HEK293 (cell line): ENCODE results near the gene SPINT2.

ENCODE experiments used
- GLIS1 ChIP-seq: fragments of 450-650 bp; formaldehyde crosslinking; IDR thresholded peaks from 2 replicates; pipeline ENCODE4 v1.5.1; 2016; ENCODE audit warnings: missing biosample characterization, missing genetic modification characterization
- KLF16 ChIP-seq: fragments of 450-650 bp; formaldehyde crosslinking; IDR thresholded peaks from 2 replicates; pipeline ENCODE4 v1.5.1; 2017; ENCODE audit warnings: missing biosample characterization, missing genetic modification characterization
- MZF1 ChIP-seq: fragments of 450-650 bp; formaldehyde crosslinking; IDR thresholded peaks from 2 replicates; pipeline ENCODE4 v1.5.1; 2017; ENCODE audit warnings: missing biosample characterization, missing genetic modification characterization, borderline replicate concordance
- OVOL3 ChIP-seq: fragments of 450-650 bp; formaldehyde crosslinking; IDR thresholded peaks from 2 replicates; pipeline ENCODE4 v1.5.1; 2016; ENCODE audit warnings: missing biosample characterization, missing genetic modification characterization
- SCRT1 ChIP-seq: fragments of 450-650 bp; formaldehyde crosslinking; IDR thresholded peaks from 2 replicates; pipeline ENCODE4 v1.5.1; 2016; ENCODE audit warnings: missing biosample characterization, missing genetic modification characterization, borderline replicate concordance
- SP2 ChIP-seq: fragments of 450-650 bp; formaldehyde crosslinking; IDR thresholded peaks from 2 replicates; pipeline ENCODE4 v1.5.1; 2016; ENCODE audit warnings: missing biosample characterization, missing genetic modification characterization
- TCF7L2 ChIP-seq: IDR thresholded peaks from 2 replicates; pipeline ENCODE4 v1.6.1; 2011; ENCODE audit warnings: low read depth, mild to moderate bottlenecking, inconsistent platforms, low read length, moderate library complexity, borderline replicate concordance
- ZBTB1 ChIP-seq: fragments of 450-650 bp; formaldehyde crosslinking; IDR thresholded peaks from 2 replicates; pipeline ENCODE4 v1.5.1; 2016; ENCODE audit warnings: missing biosample characterization, missing genetic modification characterization
- ZBTB17 ChIP-seq: fragments of 450-650 bp; formaldehyde crosslinking; IDR thresholded peaks from 2 replicates; pipeline ENCODE4 v1.5.1; 2016; ENCODE audit warnings: missing biosample characterization, missing genetic modification characterization
- ZFP69B ChIP-seq: fragments of 450-650 bp; formaldehyde crosslinking; IDR thresholded peaks from 2 replicates; pipeline ENCODE4 v1.5.1; 2016; ENCODE audit warnings: missing biosample characterization, missing genetic modification characterization
- ZIC2 ChIP-seq: fragments of 450-650 bp; formaldehyde crosslinking; IDR thresholded peaks from 2 replicates; pipeline ENCODE4 v1.5.1; 2016; ENCODE audit warnings: missing biosample characterization, missing genetic modification characterization
- ZNF133 ChIP-seq: fragments of 450-650 bp; formaldehyde crosslinking; IDR thresholded peaks from 2 replicates; pipeline ENCODE4 v1.5.1; 2016; ENCODE audit warnings: missing biosample characterization, missing genetic modification characterization
- ZNF23 ChIP-seq: fragments of 450-650 bp; formaldehyde crosslinking; IDR thresholded peaks from 2 replicates; pipeline ENCODE4 v1.5.1; 2016; ENCODE audit warnings: missing biosample characterization, missing genetic modification characterization, borderline replicate concordance
- ZNF302 ChIP-seq: fragments of 450-650 bp; formaldehyde crosslinking; IDR thresholded peaks from 2 replicates; pipeline ENCODE4 v1.5.1; 2016; ENCODE audit warnings: missing biosample characterization, missing genetic modification characterization, low read depth
- ZNF324 ChIP-seq: fragments of 450-650 bp; formaldehyde crosslinking; IDR thresholded peaks from 2 replicates; pipeline ENCODE4 v1.5.1; 2016; ENCODE audit warnings: missing biosample characterization, missing genetic modification characterization
- ZNF341 ChIP-seq: fragments of 450-650 bp; formaldehyde crosslinking; IDR thresholded peaks from 2 replicates; pipeline ENCODE4; 2016; ENCODE audit warnings: low read depth, missing biosample characterization, missing genetic modification characterization
- ZNF521 ChIP-seq: fragments of 450-650 bp; formaldehyde crosslinking; IDR thresholded peaks from 2 replicates; pipeline ENCODE4 v1.5.1; 2017; ENCODE audit warnings: missing biosample characterization, mild to moderate bottlenecking, missing genetic modification characterization
- ZNF548 ChIP-seq: fragments of 450-650 bp; formaldehyde crosslinking; IDR thresholded peaks from 2 replicates; pipeline ENCODE4 v1.5.1; 2016; ENCODE audit warnings: missing biosample characterization, missing genetic modification characterization
- ZNF585B ChIP-seq: fragments of 450-650 bp; formaldehyde crosslinking; IDR thresholded peaks from 2 replicates; pipeline ENCODE4 v1.5.1; 2016; ENCODE audit warnings: missing biosample characterization, missing genetic modification characterization
- ZNF76 ChIP-seq: fragments of 450-650 bp; formaldehyde crosslinking; IDR thresholded peaks from 2 replicates; pipeline ENCODE4; 2016; ENCODE audit warnings: low read depth, missing biosample characterization, missing genetic modification characterization, borderline replicate concordance
- ZNF777 ChIP-seq: fragments of 450-650 bp; formaldehyde crosslinking; IDR thresholded peaks from 2 replicates; pipeline ENCODE4 v1.5.1; 2017; ENCODE audit warnings: missing biosample characterization, missing genetic modification characterization, borderline replicate concordance
- TF ChIP-seq, protein P1 (sequence below): fragments of 450-650 bp; formaldehyde crosslinking; IDR thresholded peaks from 2 replicates; pipeline ENCODE4 v1.5.1; 2016; ENCODE audit warnings: missing biosample characterization, missing genetic modification characterization
- TF ChIP-seq, protein P2 (sequence below): fragments of 450-650 bp; formaldehyde crosslinking; IDR thresholded peaks from 2 replicates; pipeline ENCODE4 v1.5.1; 2016; ENCODE audit warnings: missing biosample characterization, missing genetic modification characterization
- TF ChIP-seq, protein P3 (sequence below): fragments of 450-650 bp; formaldehyde crosslinking; IDR thresholded peaks from 2 replicates; pipeline ENCODE4 v1.5.1; 2017; ENCODE audit warnings: missing biosample characterization, missing genetic modification characterization
- TF ChIP-seq, protein P4 (sequence below): sonication (generic); formaldehyde crosslinking; IDR thresholded peaks from 2 replicates; pipeline ENCODE4 v1.8.1; 2022; ENCODE audit warnings: mild to moderate bottlenecking, moderate library complexity, missing genetic modification reagents
- TF ChIP-seq, protein P5 (sequence below): fragments of 450-650 bp; formaldehyde crosslinking; IDR thresholded peaks from 2 replicates; pipeline ENCODE4 v1.5.1; 2016; ENCODE audit warnings: missing biosample characterization, missing genetic modification characterization, low read depth
- TF ChIP-seq, protein P6 (sequence below): fragments of 450-650 bp; formaldehyde crosslinking; IDR thresholded peaks from 2 replicates; pipeline ENCODE4 v1.5.1; 2016; ENCODE audit warnings: missing biosample characterization, missing genetic modification characterization
- TF ChIP-seq, protein P7 (sequence below): fragments of 450-650 bp; formaldehyde crosslinking; optimal IDR thresholded peaks from 2 replicates; pipeline ENCODE3; 2016; ENCODE audit warnings: missing biosample characterization, mild to moderate bottlenecking, missing genetic modification characterization

The SPINT2 gene

DNA sequence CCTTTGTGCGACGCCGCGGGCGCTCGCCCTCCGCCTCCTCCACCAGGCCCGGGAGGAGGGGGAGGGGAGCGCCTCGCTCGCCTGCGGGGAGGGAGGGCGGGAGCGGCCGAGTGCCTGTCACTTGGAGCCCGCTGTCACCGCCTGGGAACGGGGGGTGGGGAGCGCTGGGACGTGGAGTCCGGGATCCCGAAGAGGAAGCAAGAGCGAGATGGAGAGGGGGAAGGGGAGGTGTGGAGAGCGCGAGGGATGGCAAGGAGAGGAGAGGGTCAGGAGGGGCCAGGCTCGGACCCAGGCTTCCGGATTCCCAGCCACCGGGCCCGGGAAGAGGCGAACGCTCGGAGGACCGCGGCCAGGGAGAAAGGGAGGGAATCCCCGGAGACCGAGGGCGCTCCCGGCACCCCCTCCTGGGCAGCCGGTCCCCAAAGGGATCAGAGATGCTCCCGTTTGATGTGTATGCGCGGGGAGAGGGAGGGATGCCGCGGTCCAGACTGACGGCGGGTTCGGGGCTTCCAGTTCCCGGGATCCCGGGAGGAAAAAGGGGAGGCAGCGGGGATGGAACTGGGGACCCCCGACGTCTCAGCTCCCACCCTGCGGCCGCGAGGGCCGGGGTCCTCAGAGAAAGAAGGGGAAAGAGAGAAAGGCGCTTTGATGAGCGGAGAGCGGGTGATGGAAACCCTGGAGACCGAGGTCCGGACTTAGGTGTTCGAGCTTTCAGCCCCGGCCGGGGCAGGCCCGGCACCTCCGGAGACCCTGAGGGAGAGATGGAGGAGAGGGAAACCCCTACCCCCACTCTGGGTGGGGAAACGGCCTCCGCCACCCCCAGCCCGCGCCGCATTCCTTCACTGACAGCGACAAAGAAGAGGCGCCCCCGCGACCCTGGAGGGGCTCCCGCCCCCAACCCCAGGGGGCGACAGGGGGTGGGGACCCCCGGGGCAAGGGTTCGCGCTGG, 35.6 kb upstream of the SPINT2 start (continued):
- TF ChIP-seq, protein P1, sequence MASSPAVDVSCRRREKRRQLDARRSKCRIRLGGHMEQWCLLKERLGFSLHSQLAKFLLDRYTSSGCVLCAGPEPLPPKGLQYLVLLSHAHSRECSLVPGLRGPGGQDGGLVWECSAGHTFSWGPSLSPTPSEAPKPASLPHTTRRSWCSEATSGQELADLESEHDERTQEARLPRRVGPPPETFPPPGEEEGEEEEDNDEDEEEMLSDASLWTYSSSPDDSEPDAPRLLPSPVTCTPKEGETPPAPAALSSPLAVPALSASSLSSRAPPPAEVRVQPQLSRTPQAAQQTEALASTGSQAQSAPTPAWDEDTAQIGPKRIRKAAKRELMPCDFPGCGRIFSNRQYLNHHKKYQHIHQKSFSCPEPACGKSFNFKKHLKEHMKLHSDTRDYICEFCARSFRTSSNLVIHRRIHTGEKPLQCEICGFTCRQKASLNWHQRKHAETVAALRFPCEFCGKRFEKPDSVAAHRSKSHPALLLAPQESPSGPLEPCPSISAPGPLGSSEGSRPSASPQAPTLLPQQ (tag by site-specific recombination), result peak; percentile 45; the same call in 1 of the 2 replicates
- TF ChIP-seq, protein P2, sequence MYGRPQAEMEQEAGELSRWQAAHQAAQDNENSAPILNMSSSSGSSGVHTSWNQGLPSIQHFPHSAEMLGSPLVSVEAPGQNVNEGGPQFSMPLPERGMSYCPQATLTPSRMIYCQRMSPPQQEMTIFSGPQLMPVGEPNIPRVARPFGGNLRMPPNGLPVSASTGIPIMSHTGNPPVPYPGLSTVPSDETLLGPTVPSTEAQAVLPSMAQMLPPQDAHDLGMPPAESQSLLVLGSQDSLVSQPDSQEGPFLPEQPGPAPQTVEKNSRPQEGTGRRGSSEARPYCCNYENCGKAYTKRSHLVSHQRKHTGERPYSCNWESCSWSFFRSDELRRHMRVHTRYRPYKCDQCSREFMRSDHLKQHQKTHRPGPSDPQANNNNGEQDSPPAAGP (tag by site-specific recombination), result peak; percentile 95
- TF ChIP-seq ZNF324 (tag by site-specific recombination) (0 out of 2 replicates have a peak, but pooled peaks have one; percentile 24), ZNF548 (tag by site-specific recombination) (no peak), ZNF341 (tag by site-specific recombination) (peak; percentile 48), TCF7L2 (no peak), ZBTB1 (tag by site-specific recombination) (0 out of 2 replicates have a peak, but pooled peaks have one; percentile 15), ZNF521 (tag by site-specific recombination) (no peak), ZNF76 (tag by site-specific recombination) (peak; percentile 70; the same call in 1 of the 2 replicates), ZNF23 (tag by site-specific recombination) (no peak), ZNF777 (peak; percentile 78; the same call in 1 of the 2 replicates), MZF1 (tag by site-specific recombination) (peak; percentile 62; the same call in 1 of the 2 replicates), ZNF302 (tag by site-specific recombination) (no peak), SCRT1 (tag by site-specific recombination) (no peak), ZFP69B (tag by site-specific recombination) (peak; percentile 64), OVOL3 (tag by site-specific recombination) (no peak), KLF16 (peak; percentile 75), GLIS1 (tag by site-specific recombination) (peak; percentile 58), ZIC2 (tag by site-specific recombination) (peak; percentile 49), SP2 (tag by site-specific recombination) (peak; percentile 59), ZBTB17 (tag by site-specific recombination) (peak; percentile 90), ZNF585B (tag by site-specific recombination) (no peak), ZNF133 (tag by site-specific recombination) (no peak)
- TF ChIP-seq, protein P3, sequence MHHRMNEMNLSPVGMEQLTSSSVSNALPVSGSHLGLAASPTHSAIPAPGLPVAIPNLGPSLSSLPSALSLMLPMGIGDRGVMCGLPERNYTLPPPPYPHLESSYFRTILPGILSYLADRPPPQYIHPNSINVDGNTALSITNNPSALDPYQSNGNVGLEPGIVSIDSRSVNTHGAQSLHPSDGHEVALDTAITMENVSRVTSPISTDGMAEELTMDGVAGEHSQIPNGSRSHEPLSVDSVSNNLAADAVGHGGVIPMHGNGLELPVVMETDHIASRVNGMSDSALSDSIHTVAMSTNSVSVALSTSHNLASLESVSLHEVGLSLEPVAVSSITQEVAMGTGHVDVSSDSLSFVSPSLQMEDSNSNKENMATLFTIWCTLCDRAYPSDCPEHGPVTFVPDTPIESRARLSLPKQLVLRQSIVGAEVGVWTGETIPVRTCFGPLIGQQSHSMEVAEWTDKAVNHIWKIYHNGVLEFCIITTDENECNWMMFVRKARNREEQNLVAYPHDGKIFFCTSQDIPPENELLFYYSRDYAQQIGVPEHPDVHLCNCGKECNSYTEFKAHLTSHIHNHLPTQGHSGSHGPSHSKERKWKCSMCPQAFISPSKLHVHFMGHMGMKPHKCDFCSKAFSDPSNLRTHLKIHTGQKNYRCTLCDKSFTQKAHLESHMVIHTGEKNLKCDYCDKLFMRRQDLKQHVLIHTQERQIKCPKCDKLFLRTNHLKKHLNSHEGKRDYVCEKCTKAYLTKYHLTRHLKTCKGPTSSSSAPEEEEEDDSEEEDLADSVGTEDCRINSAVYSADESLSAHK (tag by site-specific recombination), result peak; percentile 11; the same call in 1 of the 2 replicates
- TF ChIP-seq, protein P4, sequence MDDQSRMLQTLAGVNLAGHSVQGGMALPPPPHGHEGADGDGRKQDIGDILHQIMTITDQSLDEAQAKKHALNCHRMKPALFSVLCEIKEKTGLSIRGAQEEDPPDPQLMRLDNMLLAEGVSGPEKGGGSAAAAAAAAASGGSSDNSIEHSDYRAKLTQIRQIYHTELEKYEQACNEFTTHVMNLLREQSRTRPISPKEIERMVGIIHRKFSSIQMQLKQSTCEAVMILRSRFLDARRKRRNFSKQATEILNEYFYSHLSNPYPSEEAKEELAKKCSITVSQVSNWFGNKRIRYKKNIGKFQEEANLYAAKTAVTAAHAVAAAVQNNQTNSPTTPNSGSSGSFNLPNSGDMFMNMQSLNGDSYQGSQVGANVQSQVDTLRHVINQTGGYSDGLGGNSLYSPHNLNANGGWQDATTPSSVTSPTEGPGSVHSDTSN, result no peak
- TF ChIP-seq, protein P5, sequence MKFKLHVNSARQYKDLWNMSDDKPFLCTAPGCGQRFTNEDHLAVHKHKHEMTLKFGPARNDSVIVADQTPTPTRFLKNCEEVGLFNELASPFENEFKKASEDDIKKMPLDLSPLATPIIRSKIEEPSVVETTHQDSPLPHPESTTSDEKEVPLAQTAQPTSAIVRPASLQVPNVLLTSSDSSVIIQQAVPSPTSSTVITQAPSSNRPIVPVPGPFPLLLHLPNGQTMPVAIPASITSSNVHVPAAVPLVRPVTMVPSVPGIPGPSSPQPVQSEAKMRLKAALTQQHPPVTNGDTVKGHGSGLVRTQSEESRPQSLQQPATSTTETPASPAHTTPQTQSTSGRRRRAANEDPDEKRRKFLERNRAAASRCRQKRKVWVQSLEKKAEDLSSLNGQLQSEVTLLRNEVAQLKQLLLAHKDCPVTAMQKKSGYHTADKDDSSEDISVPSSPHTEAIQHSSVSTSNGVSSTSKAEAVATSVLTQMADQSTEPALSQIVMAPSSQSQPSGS, result 0 out of 2 replicates have a peak, but pooled peaks have one; percentile 17
- TF ChIP-seq, protein P6, sequence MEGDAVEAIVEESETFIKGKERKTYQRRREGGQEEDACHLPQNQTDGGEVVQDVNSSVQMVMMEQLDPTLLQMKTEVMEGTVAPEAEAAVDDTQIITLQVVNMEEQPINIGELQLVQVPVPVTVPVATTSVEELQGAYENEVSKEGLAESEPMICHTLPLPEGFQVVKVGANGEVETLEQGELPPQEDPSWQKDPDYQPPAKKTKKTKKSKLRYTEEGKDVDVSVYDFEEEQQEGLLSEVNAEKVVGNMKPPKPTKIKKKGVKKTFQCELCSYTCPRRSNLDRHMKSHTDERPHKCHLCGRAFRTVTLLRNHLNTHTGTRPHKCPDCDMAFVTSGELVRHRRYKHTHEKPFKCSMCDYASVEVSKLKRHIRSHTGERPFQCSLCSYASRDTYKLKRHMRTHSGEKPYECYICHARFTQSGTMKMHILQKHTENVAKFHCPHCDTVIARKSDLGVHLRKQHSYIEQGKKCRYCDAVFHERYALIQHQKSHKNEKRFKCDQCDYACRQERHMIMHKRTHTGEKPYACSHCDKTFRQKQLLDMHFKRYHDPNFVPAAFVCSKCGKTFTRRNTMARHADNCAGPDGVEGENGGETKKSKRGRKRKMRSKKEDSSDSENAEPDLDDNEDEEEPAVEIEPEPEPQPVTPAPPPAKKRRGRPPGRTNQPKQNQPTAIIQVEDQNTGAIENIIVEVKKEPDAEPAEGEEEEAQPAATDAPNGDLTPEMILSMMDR (tag by site-specific recombination), result peak; percentile 22; the same call in 1 of the 2 replicates
- TF ChIP-seq, protein P7, sequence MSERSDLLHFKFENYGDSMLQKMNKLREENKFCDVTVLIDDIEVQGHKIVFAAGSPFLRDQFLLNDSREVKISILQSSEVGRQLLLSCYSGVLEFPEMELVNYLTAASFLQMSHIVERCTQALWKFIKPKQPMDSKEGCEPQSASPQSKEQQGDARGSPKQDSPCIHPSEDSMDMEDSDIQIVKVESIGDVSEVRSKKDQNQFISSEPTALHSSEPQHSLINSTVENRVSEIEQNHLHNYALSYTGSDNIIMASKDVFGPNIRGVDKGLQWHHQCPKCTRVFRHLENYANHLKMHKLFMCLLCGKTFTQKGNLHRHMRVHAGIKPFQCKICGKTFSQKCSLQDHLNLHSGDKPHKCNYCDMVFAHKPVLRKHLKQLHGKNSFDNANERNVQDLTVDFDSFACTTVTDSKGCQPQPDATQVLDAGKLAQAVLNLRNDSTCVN, result peak; percentile 80
